H9 (cell line): ENCODE data around the gene PCDHGA9. TPM values are rescaled to one million over a fixed set of nuclear protein-coding genes. Genes with fewer than 3 reads are reported as not detected.

Experiments
- DNase-seq: peaks from one replicate; pipeline ENCODE4 v3.0.0-alpha.2; 2017
- H2AFZ ChIP-seq: one replicate; pipeline ENCODE4 v1.6.1; 2013; ENCODE audit warnings: mild to moderate bottlenecking, low read length, control low read depth, moderate library complexity
- H2AK5ac ChIP-seq: 2 replicates; pipeline ENCODE4 v1.6.1; 2013; ENCODE audit warnings: low read length, control low read depth, mixed read lengths; ENCODE audit not compliant: insufficient read length
- H2BK120ac ChIP-seq: one replicate; pipeline ENCODE4 v1.6.1; 2013; ENCODE audit warnings: low read depth, mild to moderate bottlenecking, low read length, control low read depth, inconsistent platforms; ENCODE audit not compliant: poor library complexity, severe bottlenecking
- H2BK12ac ChIP-seq: 2 replicates; pipeline ENCODE4 v1.6.1; 2013; ENCODE audit warnings: low read length, control low read depth, mixed read lengths, low read depth; ENCODE audit not compliant: insufficient read length
- H2BK15ac ChIP-seq: 2 replicates; pipeline ENCODE4 v1.6.1; 2013; ENCODE audit warnings: low read depth, low read length, control low read depth
- H2BK20ac ChIP-seq: one replicate; pipeline ENCODE4 v1.6.1; 2013; ENCODE audit warnings: low read depth, mild to moderate bottlenecking, low read length, control low read depth, inconsistent platforms; ENCODE audit not compliant: poor library complexity, severe bottlenecking
- H2BK5ac ChIP-seq: 2 replicates; pipeline ENCODE4 v1.6.1; 2013; ENCODE audit warnings: low read length, control low read depth, mixed read lengths; ENCODE audit not compliant: insufficient read length
- H3K14ac ChIP-seq: 2 replicates; pipeline ENCODE4 v1.6.1; 2013; ENCODE audit warnings: low read length, control low read depth; ENCODE audit not compliant: insufficient read depth
- H3K18ac ChIP-seq: 2 replicates; pipeline ENCODE4 v1.6.1; 2013; ENCODE audit warnings: low read depth, mild to moderate bottlenecking, mixed read lengths, low read length, control low read depth; ENCODE audit not compliant: insufficient read length
- H3K23ac ChIP-seq: 2 replicates; pipeline ENCODE4 v1.6.1; 2013; ENCODE audit warnings: low read length, control low read depth, mixed read lengths, low read depth; ENCODE audit not compliant: insufficient read length
- H3K23me2 ChIP-seq: 2 replicates; pipeline ENCODE4 v1.6.1; 2013; ENCODE audit warnings: low read depth, mild to moderate bottlenecking, mixed read lengths, low read length, control low read depth; ENCODE audit not compliant: insufficient read length, poor library complexity, severe bottlenecking
- H3K27ac ChIP-seq: 2 replicates; pipeline ENCODE4 v1.5.1; 2013; ENCODE audit warnings: low read length, control low read depth, mixed read lengths, low read depth; ENCODE audit not compliant: insufficient read length
- H3K27me3 ChIP-seq: 2 replicates; pipeline ENCODE4 v1.6.1; 2013; ENCODE audit warnings: low read length, control low read depth, inconsistent platforms; ENCODE audit not compliant: insufficient read depth
- H3K4ac ChIP-seq: 2 replicates; pipeline ENCODE4 v1.6.1; 2013; ENCODE audit warnings: low read depth, mild to moderate bottlenecking, control low read depth, inconsistent platforms, low read length, moderate library complexity
- H3K4me1 ChIP-seq: 2 replicates; pipeline ENCODE4 v1.6.1; 2013; ENCODE audit warnings: low read length, control low read depth, inconsistent platforms; ENCODE audit not compliant: insufficient read depth
- H3K4me2 ChIP-seq: 2 replicates; pipeline ENCODE4 v1.6.1; 2013; ENCODE audit warnings: low read length, control low read depth, mixed read lengths; ENCODE audit not compliant: insufficient read length, insufficient read depth
- H3K56ac ChIP-seq: 2 replicates; pipeline ENCODE4 v1.6.1; 2013; ENCODE audit warnings: low read depth, mild to moderate bottlenecking, mixed read lengths, low read length, control low read depth; ENCODE audit not compliant: insufficient read length
- H3K79me1 ChIP-seq: 2 replicates; pipeline ENCODE4 v1.6.1; 2013; ENCODE audit warnings: low read depth, mild to moderate bottlenecking, moderate library complexity, low read length, control low read depth, inconsistent platforms; ENCODE audit not compliant: insufficient read depth, poor library complexity, severe bottlenecking
- H3K79me2 ChIP-seq: 2 replicates; pipeline ENCODE4 v1.6.1; 2013; ENCODE audit warnings: low read length, control low read depth, inconsistent platforms; ENCODE audit not compliant: insufficient read depth
- H3K9ac ChIP-seq: 2 replicates; pipeline ENCODE4 v1.6.1; 2013; ENCODE audit warnings: low read length, control low read depth, mixed read lengths; ENCODE audit not compliant: insufficient read length; ENCODE audit errors: extremely low read depth
- H3K9me3 ChIP-seq: one replicate; pipeline ENCODE4 v1.6.1; 2013; ENCODE audit warnings: low read depth, low read length, inconsistent platforms; ENCODE audit not compliant: control insufficient read depth
- H3T11ph ChIP-seq: one replicate; pipeline ENCODE4 v1.6.1; 2013; ENCODE audit warnings: mild to moderate bottlenecking, low read length, control low read depth, inconsistent platforms
- H4K20me1 ChIP-seq: one replicate; pipeline ENCODE4 v1.6.1; 2013; ENCODE audit not compliant: control insufficient read depth, insufficient read length, insufficient read depth
- H4K5ac ChIP-seq: 2 replicates; pipeline ENCODE4 v1.6.1; 2013; ENCODE audit warnings: low read depth, mild to moderate bottlenecking, mixed read lengths, low read length, control low read depth; ENCODE audit not compliant: insufficient read length
- H4K8ac ChIP-seq: replicated peaks from 2 replicates; pipeline ENCODE4 v1.6.1; 2013; ENCODE audit warnings: low read length, control low read depth, mixed read lengths, low read depth; ENCODE audit not compliant: insufficient read length
- H4K91ac ChIP-seq: 2 replicates; pipeline ENCODE4 v1.6.1; 2013; ENCODE audit warnings: low read depth, mild to moderate bottlenecking, moderate library complexity, mixed read lengths, low read length, control low read depth; ENCODE audit not compliant: insufficient read length
- H3K27ac Mint-ChIP-seq, 3 experiments: 2 replicates in 2 of 3; 3 replicates in 1 of 3; pipeline ENCODE4 v1.8.0; 2020 to 2021; ENCODE audit warnings: mixed read lengths in 3 of 3, mild to moderate bottlenecking in 1 of 3, moderate library complexity in 1 of 3
- H3K27me3 Mint-ChIP-seq: 2 replicates; pipeline ENCODE4 v1.8.0; 2021; ENCODE audit warnings: low read depth, mild to moderate bottlenecking, moderate library complexity, mixed read lengths
- H3K36me3 Mint-ChIP-seq, 3 experiments: 2 replicates in 2 of 3; 3 replicates in 1 of 3; pipeline ENCODE4 v1.8.0; 2020 to 2021; ENCODE audit warnings: low read depth in 3 of 3, mixed read lengths in 3 of 3; ENCODE audit not compliant: insufficient read depth in 1 of 3
- H3K4me1 Mint-ChIP-seq, 2 experiments: 2 replicates each; pipeline ENCODE4 v1.8.0; 2020; ENCODE audit warnings: mixed read lengths in 2 of 2
- H3K4me3 Mint-ChIP-seq, 2 experiments: 2 replicates in 1 of 2; 3 replicates in 1 of 2; pipeline ENCODE4 v1.8.0; 2020 to 2021; ENCODE audit warnings: mild to moderate bottlenecking in 2 of 2, mixed read lengths in 2 of 2, moderate library complexity in 1 of 2
- H3K9me3 Mint-ChIP-seq, 2 experiments: 2 replicates in 1 of 2; 3 replicates in 1 of 2; pipeline ENCODE4 v1.8.0; 2020; ENCODE audit warnings: mild to moderate bottlenecking in 2 of 2, mixed read lengths in 2 of 2, moderate library complexity in 1 of 2
- WGBS: extraction: QIAGEN DNeasy Blood & Tissue Kit; methylation state at CpG from one replicate; pipeline ENCODE4 v1.1.7; 2013; ENCODE audit warnings: missing lambda C conversion rate, low lambda C conversion rate, mixed read lengths; ENCODE audit not compliant: insufficient read length; ENCODE audit errors: extremely low coverage; 5-methylcytosine and 5-hydroxymethylcytosine counted together
- total RNA-seq: library from RNA; stranded (reverse); gene quantifications from 2 replicates; pipeline ENCODE4 v1.2.1, GENCODE V29; 2021
- TF ChIP-seq, protein P1 (sequence below): fragments of 200-600 bp; sonication (generic); conservative IDR thresholded peaks from 3 replicates; pipeline ENCODE4 v1.8.0; 2021; ENCODE audit warnings: antibody characterized with exemption, mild to moderate bottlenecking

The PCDHGA9 gene
- total RNA-seq, 1 experiment from 2014 or later, result 1.3 TPM

DNA sequence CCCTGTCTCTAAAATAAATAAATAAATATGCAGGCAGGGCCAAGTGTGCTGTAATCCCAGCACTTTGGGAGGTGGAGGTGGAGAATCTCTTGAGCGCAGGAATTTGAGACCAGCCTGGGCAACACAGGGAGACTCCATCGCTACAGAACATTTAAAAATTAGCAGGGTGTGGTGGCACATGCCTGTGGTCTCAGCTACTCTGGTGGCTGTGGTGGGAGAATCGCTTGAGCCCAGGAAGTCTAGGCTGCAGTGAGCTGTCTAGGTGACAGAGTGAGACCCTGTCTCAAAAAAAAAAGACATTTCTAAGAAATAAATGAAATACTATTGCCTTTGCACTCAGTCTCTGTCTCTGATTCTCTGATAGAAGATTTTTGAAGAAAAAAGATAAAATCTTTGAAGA lies 9.0 kb downstream of the PCDHGA9 start:
- H4K5ac ChIP-seq, result no peak overlapping the region
- H2BK120ac ChIP-seq, result no peak overlapping the region
- no peak overlapping the region for H2AFZ ChIP-seq
- no peak overlapping the region for H3K27ac Mint-ChIP-seq
- H3K4me1 ChIP-seq, result no peaks in the 10 kb centered on the region
- H3K27me3 ChIP-seq, result no peaks in the 10 kb centered on the region; the same call in 1 of the 2 replicates
- H3K9ac ChIP-seq, result no peak overlapping the region
- H3K36me3 Mint-ChIP-seq, result peaks cover 24 to 50% (median 34%) of the 10 kb centered on the region in 3 experiments
- H3K18ac ChIP-seq, result no peak overlapping the region
- no peak overlapping the region for H2BK5ac ChIP-seq
- no peak overlapping the region for H4K91ac ChIP-seq
- H4K20me1 ChIP-seq, result no peaks in the 10 kb centered on the region
- H3K9me3 Mint-ChIP-seq, result peaks cover 34 to 42% of the 10 kb centered on the region in 2 experiments
- H3K56ac ChIP-seq, result no peak overlapping the region
- no peak overlapping the region for H3K27ac ChIP-seq
- no peak overlapping the region for H2BK15ac ChIP-seq
- H3K9me3 ChIP-seq, result no peaks in the 10 kb centered on the region
- no peak overlapping the region for H2AK5ac ChIP-seq
- H2BK20ac ChIP-seq, result no peak overlapping the region
- H3K23me2 ChIP-seq, result peaks cover 5% of the 10 kb centered on the region
- H3K23ac ChIP-seq, result no peak overlapping the region
- no peaks in the 10 kb centered on the region for H3K79me1 ChIP-seq
- peaks cover 14 to 21% of the 10 kb centered on the region in 2 experiments for H3K4me1 Mint-ChIP-seq
- H2BK12ac ChIP-seq, result no peak overlapping the region
- H4K8ac ChIP-seq, result no peak overlapping the region
- H3K4me3 Mint-ChIP-seq, result no peak overlapping the region
- H3K27me3 Mint-ChIP-seq, result peaks cover 25% of the 10 kb centered on the region
- WGBS, result no CpG with 5 or more reads among the region's 3 CpGs
- no peak for DNase-seq
- H3K14ac ChIP-seq, result no peak overlapping the region
- TF ChIP-seq, protein P1, sequence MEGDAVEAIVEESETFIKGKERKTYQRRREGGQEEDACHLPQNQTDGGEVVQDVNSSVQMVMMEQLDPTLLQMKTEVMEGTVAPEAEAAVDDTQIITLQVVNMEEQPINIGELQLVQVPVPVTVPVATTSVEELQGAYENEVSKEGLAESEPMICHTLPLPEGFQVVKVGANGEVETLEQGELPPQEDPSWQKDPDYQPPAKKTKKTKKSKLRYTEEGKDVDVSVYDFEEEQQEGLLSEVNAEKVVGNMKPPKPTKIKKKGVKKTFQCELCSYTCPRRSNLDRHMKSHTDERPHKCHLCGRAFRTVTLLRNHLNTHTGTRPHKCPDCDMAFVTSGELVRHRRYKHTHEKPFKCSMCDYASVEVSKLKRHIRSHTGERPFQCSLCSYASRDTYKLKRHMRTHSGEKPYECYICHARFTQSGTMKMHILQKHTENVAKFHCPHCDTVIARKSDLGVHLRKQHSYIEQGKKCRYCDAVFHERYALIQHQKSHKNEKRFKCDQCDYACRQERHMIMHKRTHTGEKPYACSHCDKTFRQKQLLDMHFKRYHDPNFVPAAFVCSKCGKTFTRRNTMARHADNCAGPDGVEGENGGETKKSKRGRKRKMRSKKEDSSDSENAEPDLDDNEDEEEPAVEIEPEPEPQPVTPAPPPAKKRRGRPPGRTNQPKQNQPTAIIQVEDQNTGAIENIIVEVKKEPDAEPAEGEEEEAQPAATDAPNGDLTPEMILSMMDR, result no peak
- no peak overlapping the region for H3K4me2 ChIP-seq
- no peaks in the 10 kb centered on the region for H3K79me2 ChIP-seq
- no peak overlapping the region for H3K4ac ChIP-seq
- H3T11ph ChIP-seq, result no peak overlapping the region
